Breast epithelium (tissue), 3 donors: Measurements from ENCODE around the gene YWHAE.

Source experiments
- POLR2A ChIP-seq: fragments of 450-650 bp; IDR thresholded peaks from one replicate; pipeline ENCODE4 v1.6.1; 2016; ENCODE audit warnings: antibody characterized with exemption, mild to moderate bottlenecking, moderate library complexity
- POLR2AphosphoS5 ChIP-seq, 3 donors: sonication (generic); formaldehyde crosslinking; IDR thresholded peaks; one replicate each; pipeline ENCODE4 v1.6.1; 2017; ENCODE audit warnings: antibody characterized with exemption in 3 of 3
- TF ChIP-seq, protein P1 (sequence below), 3 donors: fragments of 450-650 bp; IDR thresholded peaks; one replicate each; pipeline ENCODE4 v1.5.1; 2016 to 2017; ENCODE audit warnings: antibody characterized with exemption in 3 of 3, mild to moderate bottlenecking in 3 of 3, moderate library complexity in 3 of 3

DNA sequence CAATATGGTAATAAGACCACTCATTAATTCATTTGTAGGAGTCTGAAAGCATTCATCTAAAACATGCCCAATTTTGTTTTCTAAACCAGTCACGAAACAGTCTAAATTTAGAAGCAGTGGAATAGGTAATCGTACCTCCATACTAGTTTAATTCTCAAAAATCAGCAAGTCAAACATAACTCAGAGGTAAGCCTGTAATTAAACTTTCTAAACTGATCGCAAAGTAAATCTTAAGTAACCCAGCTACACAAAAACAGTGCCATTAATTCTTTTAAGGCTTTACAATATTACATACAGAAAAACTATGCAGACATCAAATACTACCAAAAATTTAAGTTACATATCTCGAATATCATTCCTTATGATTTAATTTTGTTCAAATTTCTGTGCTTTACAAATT is 31.4 kb downstream of the YWHAE start:
- TF ChIP-seq, protein P1, sequence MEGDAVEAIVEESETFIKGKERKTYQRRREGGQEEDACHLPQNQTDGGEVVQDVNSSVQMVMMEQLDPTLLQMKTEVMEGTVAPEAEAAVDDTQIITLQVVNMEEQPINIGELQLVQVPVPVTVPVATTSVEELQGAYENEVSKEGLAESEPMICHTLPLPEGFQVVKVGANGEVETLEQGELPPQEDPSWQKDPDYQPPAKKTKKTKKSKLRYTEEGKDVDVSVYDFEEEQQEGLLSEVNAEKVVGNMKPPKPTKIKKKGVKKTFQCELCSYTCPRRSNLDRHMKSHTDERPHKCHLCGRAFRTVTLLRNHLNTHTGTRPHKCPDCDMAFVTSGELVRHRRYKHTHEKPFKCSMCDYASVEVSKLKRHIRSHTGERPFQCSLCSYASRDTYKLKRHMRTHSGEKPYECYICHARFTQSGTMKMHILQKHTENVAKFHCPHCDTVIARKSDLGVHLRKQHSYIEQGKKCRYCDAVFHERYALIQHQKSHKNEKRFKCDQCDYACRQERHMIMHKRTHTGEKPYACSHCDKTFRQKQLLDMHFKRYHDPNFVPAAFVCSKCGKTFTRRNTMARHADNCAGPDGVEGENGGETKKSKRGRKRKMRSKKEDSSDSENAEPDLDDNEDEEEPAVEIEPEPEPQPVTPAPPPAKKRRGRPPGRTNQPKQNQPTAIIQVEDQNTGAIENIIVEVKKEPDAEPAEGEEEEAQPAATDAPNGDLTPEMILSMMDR (IDR thresholded peaks at IDR 0.05) = no peak
- TF ChIP-seq POLR2AphosphoS5 (IDR thresholded peaks at IDR 0.05) = no peak
- no peak for TF ChIP-seq POLR2A
